K562 (cell line): ENCODE data around the gene IL1B. TPM values are rescaled to one million over a fixed set of nuclear protein-coding genes. Genes with fewer than 3 reads are reported as not detected.

Source experiments
- CUX1 ChIP-seq: fragments of 200-800 bp; sonication (Bioruptor generic); IDR thresholded peaks from 2 replicates; pipeline ENCODE4 v1.6.1; 2016; ENCODE audit warnings: missing genetic modification characterization, missing compliant biosample characterization
- ELF4 ChIP-seq: fragments of 450-650 bp; formaldehyde crosslinking; IDR thresholded peaks from 2 replicates; pipeline ENCODE4 v1.4.0; 2022; ENCODE audit warnings: missing genetic modification characterization
- PTTG1 ChIP-seq: fragments of 450-650 bp; IDR thresholded peaks from 2 replicates; pipeline ENCODE4 v1.6.1; 2016; ENCODE audit warnings: low read depth, mild to moderate bottlenecking, missing genetic modification characterization, missing compliant biosample characterization
- TOE1 ChIP-seq, 2 experiments: fragments of 450-650 bp in 1 of 2; sonication (generic) in 1 of 2; formaldehyde crosslinking in 1 of 2; IDR thresholded peaks; 2 replicates each; pipeline versions ENCODE4 v1.7.1 to v1.8.0; 2016 to 2022; ENCODE audit warnings: borderline replicate concordance in 2 of 2, mild to moderate bottlenecking in 2 of 2, antibody characterized with exemption in 1 of 2, inconsistent platforms in 1 of 2, low read depth in 1 of 2, missing genetic modification reagents in 1 of 2, moderate library complexity in 1 of 2
- ZNF668 ChIP-seq: fragments of 250-450 bp; sonication (Bioruptor Pico); IDR thresholded peaks from 2 replicates; pipeline ENCODE4 v1.8.0; 2022; ENCODE audit warnings: mild to moderate bottlenecking, inconsistent platforms
- polyA plus RNA-seq, 8 experiments: library from polyadenylated mRNA; depleted of rRNA in 4 of 8; stranded (reverse) in 5 of 8; unstranded in 3 of 8; fragments of >200 nt; fragmentation: Nextera tagmentation in 2 of 8; fragmentation: Illumina TruSeq in 1 of 8; extraction: Ambion mirVana in 2 of 8; extraction: Trizol in 1 of 8; gene quantifications; 2 replicates each; pipeline versions ENCODE4 v1.2.1 to v1.2.3, GENCODE V29; 2011 to 2014; ENCODE audit warnings: inconsistent platforms in 1 of 8, missing spikeins in 1 of 8
- total RNA-seq, 7 experiments: library from RNA; depleted of rRNA in 6 of 7; stranded (reverse); fragments of >200 nt in 6 of 7; fragmentation: Illumina TruSeq in 2 of 7; extraction: Trizol in 2 of 7; gene quantifications; 2 replicates each; pipeline versions ENCODE4 v1.2.1 to v1.2.3, GENCODE V29; 2011 to 2021; ENCODE audit warnings: low replicate concordance in 1 of 7

IL1B gene
- total and polyA plus RNA-seq, 9 of the 15 experiments (the other 6 are each of a cell fraction or from before 2014, with no cell fraction given): 0.29 TPM; not detected in 8

- TF ChIP-seq CUX1 (CRISPR knock-in tag) (no peak), PTTG1 (no peak), ELF4 (CRISPR knock-in tag) (no peak), TOE1 (IDR thresholded peaks at IDR 0.05; ENCODE audit: borderline replicate concordance) (no peak), TOE1 (CRISPR knock-in tag; IDR thresholded peaks at IDR 0.05; ENCODE audit: borderline replicate concordance, low read depth) (no peak), ZNF668 (CRISPR knock-in tag) (no peak)
These were observed 11.9 kb downstream of the IL1B start (continued) for GRCh38 chr2:112824694-112825085.
